Stimulated activated CD4-positive, alpha-beta T cell treated with anti-CD3 and anti-CD28 coated beads, TNF-alpha, amount 100 ng/mL, for 4 hours (primary cell): ENCODE results near the gene RMDN3.

Experiments used
- DNase-seq, 3 experiments: peaks; one replicate each; pipeline ENCODE4 v3.0.0-alpha.2; 2020; ENCODE audit warnings: low read depth in 3 of 3

RMDN3 gene

DNA sequence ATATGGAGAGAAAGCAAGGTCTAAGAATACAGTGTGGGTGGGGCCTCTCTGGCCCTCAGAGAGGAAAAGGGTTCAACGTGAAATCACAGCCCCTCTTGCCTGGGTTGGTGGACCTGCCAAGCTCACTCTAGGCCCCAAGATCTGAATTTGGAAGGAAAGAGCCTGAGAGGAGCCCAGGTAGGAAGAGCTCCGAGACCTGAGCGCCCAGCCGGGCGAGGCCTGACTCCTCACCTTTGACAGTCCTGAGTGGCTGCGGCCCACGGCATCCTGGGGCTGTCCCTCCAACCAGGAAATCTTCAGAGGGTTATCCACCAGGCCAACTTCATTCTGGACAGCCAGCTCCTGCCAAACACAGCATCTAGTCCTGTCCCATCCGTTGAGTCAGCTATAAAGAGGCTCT, 18.4 kb upstream of the RMDN3 start:
- no peak for DNase-seq

DNA sequence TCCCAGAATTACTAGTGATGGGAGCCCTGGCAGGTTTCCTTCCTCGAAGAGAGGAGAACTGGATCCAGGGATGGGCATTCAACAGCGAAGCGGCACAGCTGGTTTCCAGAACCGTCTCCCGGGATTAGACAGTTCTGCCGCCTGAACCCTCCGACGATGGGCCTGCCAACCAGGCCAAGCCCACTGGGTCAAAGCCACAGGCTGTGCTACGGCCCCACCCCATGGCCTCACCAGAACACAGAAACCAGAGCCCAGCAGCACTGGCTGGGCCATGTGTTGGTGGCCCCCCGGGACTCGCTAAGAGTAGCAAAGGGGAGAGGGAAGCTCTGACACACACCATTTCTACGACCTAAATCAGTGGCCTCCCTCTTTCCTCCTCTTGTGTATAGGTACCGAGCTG, 17.0 kb upstream of the RMDN3 start:
- no peak for DNase-seq

DNA sequence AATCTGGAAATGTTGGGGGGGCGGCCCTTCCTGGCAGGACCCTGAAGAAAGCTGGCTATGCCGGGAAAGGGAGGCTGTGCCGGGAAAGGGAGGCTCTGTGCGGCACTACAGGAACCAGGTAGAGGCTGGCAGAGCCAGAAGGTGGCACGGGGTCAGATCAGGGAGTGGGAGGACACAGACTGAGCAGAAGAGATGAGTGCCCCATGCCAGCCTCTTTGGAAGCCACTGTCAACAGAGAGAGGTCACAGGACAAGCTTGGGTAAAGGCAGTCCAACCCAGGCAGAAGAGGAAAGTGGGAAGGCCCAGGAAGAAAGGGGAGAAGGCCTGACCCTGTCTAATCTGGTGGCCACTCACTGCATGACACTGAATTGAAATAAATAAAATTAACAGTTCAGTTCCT, 16.2 kb upstream of the RMDN3 start:
- DNase-seq: no peak

DNA sequence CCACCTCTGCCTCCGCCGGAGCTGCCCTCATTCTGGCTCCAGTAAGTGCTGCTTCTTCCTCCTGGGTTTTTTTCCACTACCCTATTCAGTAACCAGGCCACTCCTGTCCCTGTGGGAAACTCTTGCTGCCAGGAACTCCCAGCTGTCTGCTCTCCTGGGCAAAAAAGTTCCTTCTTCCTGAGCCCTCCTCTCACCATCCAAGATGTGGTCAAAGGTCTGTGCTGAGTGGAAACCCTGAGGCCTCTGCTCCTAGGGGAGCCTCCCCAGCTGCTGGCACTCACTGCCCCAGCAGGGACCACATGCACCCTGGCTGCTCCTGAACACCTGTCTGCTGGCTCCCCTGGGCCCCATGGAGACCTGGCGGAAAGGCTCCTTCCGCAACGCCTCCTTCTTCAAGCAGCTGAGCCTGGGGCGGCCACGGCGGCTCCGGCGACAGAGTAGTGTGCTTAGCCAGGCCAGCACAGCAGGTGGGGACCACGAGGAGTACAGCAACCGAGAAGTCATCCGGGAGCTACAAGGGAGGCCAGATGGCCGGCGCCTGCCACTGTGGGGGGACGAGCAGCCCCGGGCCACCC, 15.2 kb upstream of the RMDN3 start:
- no peak for DNase-seq

DNA sequence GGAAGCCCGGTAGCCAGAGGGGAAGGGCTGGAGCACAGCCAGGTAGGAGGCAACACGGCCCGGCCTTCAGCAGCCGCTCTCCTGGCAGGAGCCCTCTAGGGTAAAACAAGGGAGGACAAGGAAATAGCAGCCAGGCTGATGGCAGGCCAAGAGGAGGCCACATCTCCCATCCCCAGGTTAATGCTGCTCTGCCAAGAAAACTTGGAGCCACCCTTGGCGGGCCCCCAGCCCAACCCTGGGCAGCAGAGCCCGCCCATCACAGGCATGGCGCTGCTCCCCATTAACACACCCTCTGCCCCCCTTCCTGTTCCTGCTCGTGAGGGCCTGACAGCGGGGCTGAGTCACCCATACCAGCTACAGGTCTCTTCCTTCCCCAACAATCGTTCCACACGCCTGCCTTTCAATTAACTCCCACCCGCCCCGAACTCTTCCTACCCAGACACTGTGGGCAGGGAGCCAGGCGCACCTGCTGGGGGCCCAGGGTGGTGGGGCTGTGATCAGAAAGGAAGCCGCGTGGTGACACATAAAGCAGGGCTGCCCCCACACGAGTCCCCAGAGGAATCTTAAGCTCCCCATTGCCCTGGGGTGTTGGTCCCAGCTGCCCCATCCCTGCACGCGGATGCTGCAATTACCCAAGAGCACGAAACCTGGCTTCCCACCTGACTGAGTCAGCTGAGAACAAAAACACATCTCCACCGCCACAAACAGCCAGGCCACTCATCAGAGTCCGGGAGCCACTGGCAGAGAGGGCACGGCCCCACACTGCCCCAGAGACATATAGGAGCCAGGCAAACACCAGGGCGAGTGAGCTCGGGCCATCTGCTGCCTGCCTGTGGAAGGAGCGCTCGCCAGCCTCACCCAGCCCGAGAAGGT, 14.5 kb upstream of the RMDN3 start, which contains the start of gene C15orf62:
Gene C15orf62 (plus strand): TSS at position 707 of the 873 bp plus-strand sequence. CDS start 516 bp downstream, outside the sequence.
- peak; percentile 50 to 69 (median 62) for DNase-seq

DNA sequence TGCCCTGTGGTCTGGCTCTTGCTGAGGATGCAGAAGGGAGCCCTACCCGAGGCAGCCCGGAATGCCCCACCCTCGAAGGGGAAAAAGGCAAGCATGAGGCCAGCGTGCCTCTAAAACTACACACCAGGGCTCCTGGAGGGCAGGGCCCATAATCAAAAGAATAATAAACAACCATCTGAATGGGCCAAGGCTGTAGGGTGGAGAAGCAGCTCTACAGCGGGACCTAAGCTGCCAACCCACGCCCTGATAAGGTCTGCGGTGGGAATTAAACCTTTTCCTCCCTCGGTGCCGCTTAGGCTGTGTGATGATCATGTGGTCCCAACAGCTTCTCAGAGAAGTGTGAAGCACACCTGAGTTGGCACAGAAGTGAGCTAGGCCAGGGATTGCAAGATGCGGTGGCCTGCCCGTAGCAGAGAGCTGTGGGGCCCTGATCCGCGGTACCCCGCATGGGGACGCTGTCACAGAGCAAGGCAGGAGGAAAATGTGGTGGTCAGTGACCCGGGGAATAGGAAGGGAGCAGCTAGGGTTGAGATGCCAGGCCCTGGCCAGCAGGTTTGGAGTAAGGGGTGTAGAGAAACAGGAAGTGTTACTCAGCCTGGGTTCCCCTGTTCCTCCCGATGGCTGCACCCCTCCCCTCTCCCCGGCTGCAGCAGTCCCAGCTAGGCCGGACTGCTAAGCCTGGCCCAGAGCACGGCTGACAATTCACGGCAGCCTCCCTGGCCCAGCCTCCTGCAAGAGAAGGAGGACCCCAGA, 13.6 kb upstream of the RMDN3 start:
- no peak for DNase-seq

DNA sequence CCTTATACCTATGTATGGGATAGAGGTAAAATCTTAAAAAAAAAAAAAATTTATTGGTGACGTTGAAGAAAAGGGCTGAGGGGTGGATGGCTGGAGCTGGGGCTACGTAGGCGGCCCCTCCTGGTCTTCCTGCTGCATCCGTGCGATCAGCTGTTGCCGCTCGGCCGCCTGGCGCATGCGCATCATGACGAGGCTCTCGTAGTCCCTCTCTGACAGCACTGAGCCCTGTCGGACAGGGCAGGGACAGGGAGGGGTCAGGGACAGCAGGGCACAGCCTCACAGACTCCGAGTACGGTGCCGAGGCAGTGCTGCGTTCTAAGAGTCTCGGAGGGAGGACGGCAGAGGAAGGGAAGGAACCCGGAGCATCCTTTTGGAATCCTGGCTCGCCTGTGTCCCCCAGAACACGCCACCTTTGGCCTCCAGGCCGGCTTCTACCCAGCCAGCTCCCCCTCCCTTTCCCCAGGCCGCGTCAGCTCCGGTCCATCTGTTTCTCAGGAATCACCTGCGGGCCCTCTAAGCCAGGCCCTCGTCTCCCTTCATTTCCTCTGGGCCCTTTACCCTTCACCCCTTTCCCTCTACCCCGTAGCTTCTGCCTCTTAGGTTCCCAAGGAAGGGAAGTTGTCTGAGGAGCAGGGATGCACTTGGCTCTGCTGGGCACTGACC, 12.9 kb upstream of the RMDN3 start:
- no peak for DNase-seq

DNA sequence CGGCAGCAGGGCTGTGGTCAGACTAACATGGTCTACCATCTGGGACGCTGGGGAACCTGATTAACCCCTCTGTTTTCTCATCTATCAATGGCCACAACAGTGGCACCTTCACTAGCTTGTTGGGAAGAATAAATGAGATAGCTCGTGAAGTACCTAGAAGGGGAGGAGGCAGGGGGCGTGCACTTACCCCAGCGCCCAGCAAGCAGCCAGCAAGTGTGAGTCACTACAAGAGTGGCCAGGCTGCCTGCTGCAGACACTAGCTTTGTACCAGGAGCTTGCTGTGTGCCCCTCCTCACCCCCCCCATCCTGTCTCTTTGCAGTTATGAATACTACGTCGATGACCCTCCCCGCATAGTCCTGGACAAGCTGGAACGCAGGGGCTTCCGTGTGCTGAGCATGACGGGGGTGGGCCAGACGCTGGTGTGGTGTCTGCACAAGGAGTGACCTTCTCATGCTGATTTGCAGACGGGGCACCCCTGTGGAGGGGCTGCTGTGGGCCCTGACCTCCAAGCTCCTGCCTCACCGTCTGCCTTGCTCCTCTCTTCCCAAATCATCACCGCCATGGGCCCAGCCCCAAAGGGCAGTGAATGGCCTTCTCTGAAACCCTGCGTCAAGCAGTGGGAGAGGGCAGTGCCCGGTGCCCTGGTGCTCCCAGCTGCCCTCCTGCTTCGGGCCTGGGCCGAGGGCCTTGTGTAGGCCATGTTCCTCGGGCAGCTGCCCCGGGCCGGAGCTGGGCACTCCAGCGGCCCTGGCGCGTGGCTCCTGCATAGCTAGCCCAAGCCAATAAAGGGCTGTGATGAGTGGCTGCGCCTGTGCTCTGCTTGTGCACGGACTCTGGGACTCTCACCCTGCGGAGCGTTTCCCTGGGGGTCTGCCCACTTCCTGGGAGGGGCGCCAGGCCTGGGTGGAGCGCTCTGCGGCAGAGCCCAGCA, 12.1 kb upstream of the RMDN3 start:
- no peak for DNase-seq

DNA sequence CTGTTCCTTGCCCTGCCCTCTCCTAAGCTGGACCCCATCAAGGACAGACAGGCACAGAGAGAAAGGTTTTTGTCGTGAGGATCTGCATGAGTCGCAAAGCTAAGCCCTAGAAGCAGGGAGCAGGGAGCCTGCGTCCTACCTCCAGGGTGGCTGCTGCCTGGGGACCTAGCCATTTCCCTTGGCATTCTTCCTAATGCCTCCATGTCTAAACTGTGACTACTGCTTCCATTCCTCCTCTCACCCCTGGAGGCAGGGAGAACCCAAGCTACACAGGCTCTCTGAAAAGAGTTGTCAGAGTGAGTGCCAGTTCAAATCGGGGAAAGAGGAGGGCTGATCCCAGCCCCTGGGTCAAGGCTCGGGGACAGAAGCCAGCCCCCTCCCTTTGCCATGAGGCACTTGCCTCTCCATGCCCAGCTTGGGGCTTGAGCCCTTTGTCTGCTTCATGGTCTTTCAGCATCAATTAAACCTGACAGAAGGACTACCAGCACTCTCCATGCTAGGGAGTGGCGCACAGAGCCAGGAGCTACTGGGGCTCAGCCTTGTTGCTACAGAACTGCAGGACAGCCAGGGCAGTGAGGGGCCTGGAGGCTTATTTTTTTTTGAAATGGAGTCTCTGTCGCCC, 11.3 kb upstream of the RMDN3 start:
- DNase-seq: no peak

DNA sequence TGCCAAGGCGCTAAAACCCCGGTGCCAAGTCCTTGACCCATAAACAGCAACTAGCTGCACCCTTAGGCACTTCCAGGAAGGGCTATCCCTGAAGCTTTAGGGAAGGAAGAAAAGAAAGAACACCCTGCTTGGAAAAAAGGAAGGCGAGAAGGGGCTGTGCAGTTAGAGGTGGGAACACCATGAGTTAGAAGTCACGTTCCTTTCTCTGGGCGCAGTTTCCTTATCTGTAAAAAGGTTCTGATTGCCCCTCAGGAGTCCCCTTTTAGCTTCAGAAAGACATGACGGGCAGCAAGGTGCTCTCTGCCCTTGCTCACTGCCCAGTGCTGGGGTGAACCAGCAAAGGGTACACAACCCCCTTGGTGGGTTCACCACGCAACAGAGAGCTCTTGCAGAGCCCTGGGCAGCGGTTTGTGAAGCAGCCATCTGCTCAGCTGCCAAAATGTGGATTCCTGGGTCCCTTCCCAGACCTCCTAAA, 9.6 kb upstream of the RMDN3 start:
- DNase-seq: no peak

DNA sequence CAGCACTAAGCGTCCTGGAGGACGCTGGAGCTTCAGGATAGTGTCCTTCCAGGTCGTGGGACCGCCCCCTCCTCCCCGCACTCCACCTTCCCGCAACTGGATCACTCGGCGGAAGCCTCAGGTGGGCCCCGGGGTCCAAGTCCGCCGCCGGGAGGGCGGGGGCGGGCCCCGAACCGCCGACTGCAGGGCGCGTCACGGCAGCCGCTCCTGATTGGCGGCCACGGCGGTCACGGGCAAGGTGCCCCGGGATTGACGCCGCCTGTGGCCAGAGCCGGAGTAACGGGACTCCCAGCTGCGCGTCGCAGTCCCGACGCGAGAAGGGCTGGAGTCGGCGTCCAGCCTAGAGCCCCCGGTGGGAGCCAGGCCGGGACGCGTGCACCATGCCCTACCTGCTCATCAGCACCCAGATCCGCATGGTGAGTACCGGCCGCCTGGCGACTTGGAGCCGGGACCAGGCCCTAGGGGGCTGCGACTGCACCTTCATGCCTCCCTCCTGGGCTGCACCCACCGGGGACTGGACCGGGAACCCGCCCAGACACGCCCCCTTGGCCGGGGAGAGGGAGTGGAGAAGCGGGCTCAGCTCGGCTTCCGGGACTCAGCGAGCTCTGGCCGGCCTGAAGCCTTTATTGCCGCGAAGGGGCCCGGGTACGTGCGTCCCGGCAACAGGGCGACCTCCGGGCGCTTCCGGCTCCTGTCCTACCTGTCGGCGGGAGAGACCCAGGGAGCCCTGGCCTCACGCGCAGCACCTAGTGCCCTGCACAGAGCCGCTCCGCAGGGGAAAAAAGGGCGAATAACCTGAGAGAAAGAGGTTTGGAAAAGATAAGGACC, 9.0 kb upstream of the RMDN3 start, which contains the start of gene GCHFR:
Gene GCHFR (plus strand): TSS at position 268 of the 828 bp plus-strand sequence. CDS start 113 bp downstream, at position 381.
- DNase-seq: peak; percentile 35 to 52 (median 40)

DNA sequence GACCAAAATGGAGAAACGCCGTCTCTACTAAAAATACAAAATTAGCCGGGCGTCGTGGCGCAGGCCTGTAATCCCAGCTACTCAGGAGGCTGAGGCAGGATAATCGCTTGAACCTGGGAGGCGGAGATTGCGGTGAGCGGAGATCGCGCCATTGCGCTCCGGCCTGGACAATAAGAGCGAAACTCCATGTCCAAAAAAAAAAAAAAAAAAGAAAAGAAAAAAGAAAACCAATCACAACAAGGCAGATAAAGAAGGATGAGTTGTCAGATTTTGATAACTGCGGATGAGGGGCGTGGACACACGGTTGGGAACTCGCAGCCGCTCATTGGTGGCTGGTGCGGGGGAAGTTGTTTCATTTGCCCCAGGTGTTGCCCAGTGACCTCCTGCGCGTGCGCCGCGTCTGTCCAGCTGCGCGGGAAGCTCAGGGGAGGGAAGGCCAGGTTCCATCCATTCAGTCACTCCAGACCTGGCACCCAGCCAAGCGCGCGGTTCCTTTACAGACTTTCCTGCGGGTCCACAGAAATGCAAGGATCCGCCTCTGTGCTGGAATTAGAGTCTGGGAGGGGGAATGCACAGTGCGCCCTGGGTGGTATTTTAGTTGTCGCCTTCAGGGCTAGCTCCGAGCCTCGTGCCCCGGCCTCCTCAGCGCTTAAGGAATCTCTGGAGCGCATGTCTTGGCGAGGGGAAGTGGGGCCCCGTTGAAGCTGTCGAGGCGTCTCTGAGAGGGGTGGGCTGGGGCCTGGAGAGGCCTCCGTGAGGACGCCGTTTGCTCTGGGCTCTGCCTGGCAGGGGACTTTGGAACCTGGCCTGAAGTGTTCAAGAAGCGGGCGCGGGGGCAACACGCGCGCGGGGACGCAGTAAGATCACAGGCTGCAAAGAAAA, 8.1 kb upstream of the RMDN3 start:
- peak in 1 of 3 experiments; percentile 23 for DNase-seq

DNA sequence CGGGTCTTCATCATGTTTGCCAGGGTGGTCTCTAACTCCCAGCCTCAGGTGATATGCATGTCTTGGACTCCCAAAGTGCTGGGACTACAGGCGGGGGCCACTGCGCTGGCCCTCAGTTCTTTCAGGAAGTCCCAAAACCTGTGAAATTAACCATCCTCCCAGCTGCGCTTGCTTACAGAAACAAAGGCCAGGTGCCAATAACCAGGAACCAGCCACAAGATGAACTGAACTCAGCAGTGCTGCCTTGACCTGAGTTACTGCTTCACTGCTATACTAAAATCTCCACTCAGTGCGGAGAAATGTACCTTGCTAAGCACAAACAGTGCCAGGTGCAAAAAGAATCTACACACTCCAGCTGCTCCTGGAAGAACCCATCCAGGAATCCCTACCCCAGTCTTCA, 4.9 kb upstream of the RMDN3 start:
- no peak for DNase-seq

DNA sequence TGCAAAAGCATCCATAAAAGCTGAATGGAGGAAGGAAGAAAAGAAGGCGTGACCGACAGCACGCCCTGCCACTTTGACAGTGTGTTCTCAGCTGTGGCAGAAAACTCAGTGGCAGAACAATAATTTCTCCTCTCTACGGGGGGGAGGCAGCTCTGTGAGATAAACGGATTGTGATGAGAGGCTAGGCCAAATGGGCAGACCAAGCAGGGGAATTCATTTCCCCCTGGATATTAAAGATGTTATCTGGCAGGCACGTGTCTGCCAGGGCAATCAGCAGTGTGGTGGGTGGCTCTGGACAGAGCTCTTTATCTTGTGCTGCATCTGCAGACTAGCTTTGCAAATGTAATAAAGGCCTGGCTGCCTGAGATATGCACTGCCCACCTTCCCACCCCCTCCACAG, 1.9 kb upstream of the RMDN3 start:
- no peak for DNase-seq

DNA sequence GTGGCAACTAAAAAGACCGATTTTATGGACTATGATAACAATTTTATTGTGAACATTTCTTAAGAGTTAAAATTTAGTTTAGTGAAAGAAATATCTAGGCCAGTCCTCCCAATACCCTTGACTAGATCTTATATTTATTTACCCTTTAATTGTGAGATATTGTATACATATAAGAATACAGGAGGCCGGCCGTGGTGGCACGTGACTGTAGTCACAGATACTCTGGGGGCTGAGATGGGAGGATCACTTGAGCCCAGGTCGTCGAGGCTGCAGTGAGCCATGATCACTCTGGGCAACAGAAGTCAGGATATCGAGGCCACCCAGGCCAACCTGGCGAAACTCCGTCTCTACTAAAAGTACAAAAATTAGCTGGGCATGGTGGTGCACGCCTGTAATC, 756 bp upstream of the RMDN3 start:
- no peak for DNase-seq

DNA sequence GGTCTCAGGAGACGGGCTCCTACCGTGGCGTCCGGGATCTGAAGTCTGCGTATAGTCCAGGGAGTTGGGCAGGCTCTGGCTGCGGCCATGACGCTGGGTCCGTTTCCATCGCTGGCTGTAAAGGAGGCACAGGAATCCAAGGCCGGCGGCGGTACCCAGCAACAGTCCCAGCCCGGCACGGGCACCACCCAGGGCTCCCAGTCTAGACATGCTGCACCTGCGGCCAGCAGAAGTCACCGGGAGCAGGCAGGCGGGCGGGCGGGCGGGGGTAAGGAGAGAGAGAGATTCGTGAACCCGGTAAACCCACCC, 526 bp downstream of the RMDN3 start:
- DNase-seq: no peak

DNA sequence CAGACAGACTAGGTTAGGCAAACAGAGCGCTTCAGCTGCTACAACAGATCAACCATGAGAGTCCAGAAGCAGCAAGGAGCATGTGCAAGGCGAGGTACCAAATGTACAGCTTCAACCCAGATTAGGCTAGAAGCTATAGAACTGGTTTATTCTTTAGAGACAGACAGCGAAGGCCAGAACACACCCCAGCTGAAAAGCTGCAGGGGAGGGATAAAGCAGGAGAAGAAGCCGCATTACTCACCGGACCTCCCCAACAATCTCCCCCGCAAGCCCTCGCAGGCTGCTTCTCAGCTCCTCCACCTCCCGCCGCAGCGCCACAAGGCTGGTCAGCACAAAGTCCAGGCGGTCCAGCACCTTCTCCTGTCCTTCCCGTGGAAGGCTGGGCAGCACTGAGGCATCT, 3.3 kb downstream of the RMDN3 start:
- DNase-seq: no peak

DNA sequence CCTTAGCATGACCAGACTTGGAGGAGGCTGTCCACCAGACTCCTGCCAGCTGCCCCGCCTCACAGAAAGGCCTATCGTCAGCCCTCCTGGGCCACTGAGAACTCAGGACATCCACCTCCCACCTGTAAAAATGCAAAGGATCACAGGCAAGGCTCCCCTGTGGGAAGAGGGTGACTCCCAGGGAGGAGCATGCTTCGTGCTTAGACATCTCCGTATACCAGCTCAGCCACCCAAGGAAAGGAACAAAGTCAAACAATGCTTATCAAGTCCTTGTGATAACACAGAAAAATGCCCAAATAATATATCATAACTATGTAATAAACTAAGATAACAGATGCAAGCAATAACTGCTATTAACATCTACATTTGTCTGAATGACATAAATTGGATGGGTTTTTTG, 4.2 kb downstream of the RMDN3 start:
- DNase-seq: no peak
